Endothelial cell (in vitro differentiated cells): ENCODE data around the gene H2BK1. TPM values are rescaled to one million over a fixed set of nuclear protein-coding genes. Genes with fewer than 3 reads are reported as not detected.
A peak's percentile ranks its signal among the peaks of the same experiment; 100 is the strongest.

Source experiments
- DNase-seq: peaks from one replicate; pipeline ENCODE4 v3.0.0; 2021; ENCODE audit warnings: low spot score
- H3K27ac Mint-ChIP-seq: one replicate; pipeline ENCODE4 v1.8.0; 2021; ENCODE audit warnings: mixed read lengths, inconsistent platforms; ENCODE audit not compliant: unreplicated experiment
- H3K27me3 Mint-ChIP-seq: one replicate; pipeline ENCODE4 v1.8.0; 2021; ENCODE audit warnings: mild to moderate bottlenecking, moderate library complexity, mixed read lengths, inconsistent platforms; ENCODE audit not compliant: unreplicated experiment
- H3K36me3 Mint-ChIP-seq: one replicate; pipeline ENCODE4 v1.8.0; 2021; ENCODE audit warnings: mild to moderate bottlenecking, low read depth, mixed read lengths, inconsistent platforms; ENCODE audit not compliant: unreplicated experiment
- H3K4me1 Mint-ChIP-seq: one replicate; pipeline ENCODE4 v1.8.0; 2021; ENCODE audit warnings: mild to moderate bottlenecking, mixed read lengths, inconsistent platforms; ENCODE audit not compliant: unreplicated experiment
- H3K4me3 Mint-ChIP-seq: one replicate; pipeline ENCODE4 v1.8.0; 2021; ENCODE audit warnings: mild to moderate bottlenecking, mixed read lengths, inconsistent platforms; ENCODE audit not compliant: unreplicated experiment
- H3K9me3 Mint-ChIP-seq: one replicate; pipeline ENCODE4 v1.8.0; 2021; ENCODE audit warnings: mixed read lengths, inconsistent platforms; ENCODE audit not compliant: unreplicated experiment
- CTCF ChIP-seq: fragments of 200-600 bp; sonication (generic); IDR thresholded peaks from one replicate; pipeline ENCODE4 v1.5.0; 2021; ENCODE audit warnings: antibody characterized with exemption; ENCODE audit not compliant: unreplicated experiment
- total RNA-seq: library from RNA; stranded (reverse); fragmentation: NEBNext Ultra II Directional; extraction: Animal tissue kit (Norgen Biotek cat#: 25700); gene quantifications from one replicate; pipeline ENCODE4 v1.2.1, GENCODE V29; 2021; ENCODE audit not compliant: unreplicated experiment

H2BK1 gene
- total RNA-seq, 1 donor from 2014 or later, result not detected

- DNase-seq, result no peak
- H3K36me3 Mint-ChIP-seq, result peaks cover 18% of the 10 kb centered on the region
- H3K27me3 Mint-ChIP-seq, result peaks cover 7% of the 10 kb centered on the region
- no peaks in the 10 kb centered on the region for H3K4me1 Mint-ChIP-seq
- H3K27ac Mint-ChIP-seq, result no peak overlapping the region
- no peak overlapping the region for H3K4me3 Mint-ChIP-seq
- no peak for TF ChIP-seq CTCF
- no peaks in the 10 kb centered on the region for H3K9me3 Mint-ChIP-seq
Observed at GRCh38 chr7:151208253-151208862, 1.9 kb downstream of the H2BK1 start.

GRCh38 chr7:151207804-151208203 lies 2.5 kb downstream of the H2BK1 start:
- Mint-ChIP-seq H3K9me3 (no peaks in the 10 kb centered on the region), H3K27me3 (peaks cover 7% of the 10 kb centered on the region), H3K4me1 (no peaks in the 10 kb centered on the region), H3K36me3 (peaks cover 12% of the 10 kb centered on the region), H3K27ac (no peak overlapping the region), H3K4me3 (no peak overlapping the region)
- no peak for TF ChIP-seq CTCF
- DNase-seq, result no peak

- Mint-ChIP-seq H3K9me3 (no peaks in the 10 kb centered on the region), H3K4me1 (no peaks in the 10 kb centered on the region), H3K27me3 (peaks cover 7% of the 10 kb centered on the region), H3K36me3 (peaks cover 8% of the 10 kb centered on the region), H3K27ac (no peak overlapping the region), H3K4me3 (no peak overlapping the region)
- TF ChIP-seq CTCF, result no peak
- no peak for DNase-seq
Observed at GRCh38 chr7:151207315-151207714, 3.0 kb downstream of the H2BK1 start.

- Mint-ChIP-seq H3K27me3 (peaks cover 7% of the 10 kb centered on the region), H3K4me1 (no peaks in the 10 kb centered on the region)
Observed at GRCh38 chr7:151206914-151207313, 3.4 kb downstream of the H2BK1 start.

GRCh38 chr7:151205730-151206129 lies 4.6 kb downstream of the H2BK1 start:
- Mint-ChIP-seq H3K27me3 (peaks cover 7% of the 10 kb centered on the region), H3K9me3 (no peaks in the 10 kb centered on the region), H3K4me3 (no peak overlapping the region), H3K27ac (no peak overlapping the region), H3K36me3 (no peaks in the 10 kb centered on the region), H3K4me1 (no peaks in the 10 kb centered on the region)
- TF ChIP-seq CTCF, result no peak
- DNase-seq, result no peak

More at GRCh38 chr7:151206914-151207313, 3.4 kb downstream of the H2BK1 start:
- no peak for TF ChIP-seq CTCF
- H3K9me3 Mint-ChIP-seq, result no peaks in the 10 kb centered on the region
- peaks cover 4% of the 10 kb centered on the region for H3K36me3 Mint-ChIP-seq
- no peak overlapping the region for H3K27ac Mint-ChIP-seq
- peak overlapping the region; percentile 18 for H3K4me3 Mint-ChIP-seq
- DNase-seq, result no peak
